NT2/D1 (cell line): Measurements from ENCODE around the gene RPP14.

Source experiments
- YY1 ChIP-seq: IDR thresholded peaks from 2 replicates; pipeline ENCODE4 v1.6.1; 2011; ENCODE audit not compliant: insufficient read length, insufficient read depth
- ZNF274 ChIP-seq: IDR thresholded peaks from 2 replicates; pipeline ENCODE4 v1.6.1; 2011; ENCODE audit warnings: mild to moderate bottlenecking, low read depth, low read length

DNA sequence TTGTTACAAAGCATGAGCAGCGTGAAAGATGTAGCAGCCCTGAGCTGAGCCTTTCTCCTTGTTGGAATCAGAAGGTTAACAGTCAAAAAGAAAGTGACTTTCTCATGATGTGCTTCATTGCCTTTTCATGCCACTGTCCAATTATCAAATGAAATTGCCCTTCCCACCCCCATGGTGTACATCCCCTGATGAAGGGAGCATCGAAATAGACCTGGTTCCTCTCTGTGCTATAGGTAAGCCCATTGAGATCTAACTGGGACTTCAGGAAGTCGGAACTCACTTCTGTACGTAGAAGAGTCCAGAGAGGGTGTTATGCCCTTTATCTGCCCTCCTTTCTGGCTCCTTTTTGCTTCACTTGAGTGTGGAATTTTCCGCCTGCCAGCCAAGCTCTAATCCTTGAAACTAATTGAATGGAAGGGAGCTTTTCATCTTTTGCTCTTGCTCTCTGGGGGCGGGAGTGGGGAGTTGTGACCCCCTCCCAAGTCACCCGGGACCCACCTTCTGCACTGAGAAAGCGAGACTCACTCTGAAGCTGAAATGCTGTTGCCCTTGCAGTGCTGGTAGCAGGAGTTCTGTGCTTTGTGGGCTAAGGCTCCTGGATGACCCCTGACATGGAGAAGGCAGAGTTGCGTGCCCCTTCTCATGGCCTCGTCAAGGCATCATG, 47.5 kb upstream of the RPP14 start:
- TF ChIP-seq YY1 (no peak), ZNF274 (no peak)
